HepG2 (cell line): ENCODE data around the gene WNT3A. TPM values are rescaled to one million over a fixed set of nuclear protein-coding genes. Genes with fewer than 3 reads are reported as not detected.

ENCODE experiments used
- ATAC-seq: fragments of 200-7000 bp; cut with Tn5 transposase; 3 replicates; pipeline ENCODE4 v1.9.1; 2020; ENCODE audit warnings: mild to moderate bottlenecking, moderate library complexity
- BruUV-seq: library from RNA; stranded (reverse); fragments of 400-500 nt; replicated peaks from 2 replicates; lab custom pipeline; 2021; lab: Mats Ljungman, UMichigan
- CTCF ChIA-PET: fragments of 300-600 bp; formaldehyde crosslinking; extraction: SDS; loops from one replicate; lab custom pipeline; 2021; ENCODE audit warnings: low total read pairs, inconsistent platforms, low intra/inter-chr PET ratio; lab: Yijun Ruan, JAX
- POLR2A ChIA-PET: fragments of 350-600 bp; sonication (Branson Sonifier 250); formaldehyde crosslinking; loops from one replicate; lab custom pipeline; 2020; ENCODE audit warnings: antibody characterized with exemption, inconsistent platforms; lab: Yijun Ruan, JAX
- DNase-seq: peaks from one replicate; pipeline ENCODE4 v3.0.0-alpha.2; 2015; ENCODE audit warnings: low spot score
- FAIRE-seq: peaks from 3 replicates; lab custom pipeline; 2011; peaks lifted over from hg19 to GRCh38; lab: Jason Lieb, UNC
- H2AFZ ChIP-seq: one replicate; pipeline ENCODE4 v1.6.1; 2011; ENCODE audit warnings: low read length, inconsistent platforms
- H3K27ac ChIP-seq: fragments of 300-600 bp; 3 replicates; pipeline ENCODE4 v1.8.0; 2011; ENCODE audit warnings: mixed run types, mild to moderate bottlenecking, mixed read lengths, low read length, inconsistent platforms; ENCODE audit not compliant: insufficient read depth; ENCODE audit errors: extremely low read length
- H3K27me3 ChIP-seq, 2 experiments: fragments of 200-600 bp in 1 of 2; 2 replicates in 1 of 2; 3 replicates in 1 of 2; pipeline versions ENCODE4 v1.6.0 to v1.8.0; 2011; ENCODE audit warnings: low read length in 2 of 2, mild to moderate bottlenecking in 2 of 2, moderate library complexity in 2 of 2, inconsistent platforms in 1 of 2; ENCODE audit not compliant: insufficient read depth in 2 of 2, control insufficient read depth in 1 of 2
- H3K36me3 ChIP-seq, 2 experiments: fragments of 200-600 bp in 1 of 2; replicated peaks in 1 of 2; 2 replicates in 1 of 2; 3 replicates in 1 of 2; pipeline versions ENCODE4 v1.5.1 to v1.8.0; 2011; ENCODE audit warnings: low read length in 2 of 2, inconsistent platforms in 1 of 2; ENCODE audit not compliant: insufficient read depth in 2 of 2, control insufficient read depth in 1 of 2
- H3K4me1 ChIP-seq: 2 replicates; pipeline ENCODE4 v1.5.1; 2012; ENCODE audit warnings: low read length, inconsistent platforms; ENCODE audit not compliant: insufficient read depth
- H3K4me2 ChIP-seq: 2 replicates; pipeline ENCODE4 v1.6.0; 2011; ENCODE audit warnings: low read depth, low read length, inconsistent platforms
- H3K4me3 ChIP-seq, 3 experiments: fragments of 200-600 bp in 1 of 3; sonication (generic), shearing (Covaris generic) in 1 of 3; replicated peaks in 1 of 3; 2 replicates each; pipeline ENCODE4 v1.5.1; 2011 to 2016; ENCODE audit warnings: low read length in 3 of 3, inconsistent platforms in 2 of 3, low read depth in 2 of 3, mild to moderate bottlenecking in 2 of 3, control low read depth in 1 of 3, mixed read lengths in 1 of 3; ENCODE audit not compliant: insufficient read depth in 1 of 3
- H3K79me2 ChIP-seq: one replicate; pipeline ENCODE4 v1.6.1; 2011; ENCODE audit warnings: low read length, inconsistent platforms; ENCODE audit not compliant: insufficient read depth
- H3K9ac ChIP-seq: 2 replicates; pipeline ENCODE4 v1.6.0; 2011; ENCODE audit warnings: mild to moderate bottlenecking, low read depth, low read length, inconsistent platforms; ENCODE audit not compliant: insufficient read depth
- H3K9me3 ChIP-seq: 2 replicates; pipeline ENCODE4 v1.5.1; 2012; ENCODE audit warnings: mild to moderate bottlenecking, low read length
- H4K20me1 ChIP-seq: 2 replicates; pipeline ENCODE4 v1.6.0; 2011; ENCODE audit warnings: inconsistent platforms, mild to moderate bottlenecking, low read length, moderate library complexity; ENCODE audit not compliant: insufficient read depth
- BRCA1 ChIP-seq: sonication (generic); formaldehyde crosslinking; IDR thresholded peaks from 2 replicates; pipeline ENCODE4 v1.4.0; 2020; ENCODE audit warnings: missing genetic modification reagents
- CEBPB ChIP-seq: IDR thresholded peaks from 2 replicates; pipeline ENCODE4 v1.6.1; 2011; ENCODE audit warnings: low read depth, low read length, improper control_type of control experiment, borderline replicate concordance
- CEBPG ChIP-seq: IDR thresholded peaks from 2 replicates; pipeline ENCODE4 v1.6.1; 2016
- MTA1 ChIP-seq: sonication (generic); formaldehyde crosslinking; IDR thresholded peaks from 2 replicates; pipeline ENCODE4 v1.4.0; 2020; ENCODE audit warnings: missing genetic modification reagents, mild to moderate bottlenecking, borderline replicate concordance
- NFYB ChIP-seq: sonication (generic); formaldehyde crosslinking; IDR thresholded peaks from 2 replicates; pipeline ENCODE4 v1.4.0; 2020; ENCODE audit warnings: missing genetic modification reagents
- SAP130 ChIP-seq: IDR thresholded peaks from 2 replicates; pipeline ENCODE4 v1.6.1; 2016; ENCODE audit warnings: low read depth
- SCMH1 ChIP-seq: sonication (generic); formaldehyde crosslinking; IDR thresholded peaks from 2 replicates; pipeline ENCODE4 v1.9.0; 2021; ENCODE audit warnings: missing genetic modification reagents, mild to moderate bottlenecking, borderline replicate concordance
- ZNF138 ChIP-seq: sonication (generic); formaldehyde crosslinking; IDR thresholded peaks from 2 replicates; pipeline ENCODE4 v1.5.0; 2020; ENCODE audit warnings: mild to moderate bottlenecking, low read depth, missing genetic modification reagents
- ZNF333 ChIP-seq: sonication (generic); formaldehyde crosslinking; IDR thresholded peaks from 2 replicates; pipeline ENCODE4 v1.4.0; 2020; ENCODE audit warnings: mild to moderate bottlenecking, missing genetic modification reagents, borderline replicate concordance
- ZNF629 ChIP-seq: sonication (generic); formaldehyde crosslinking; conservative IDR thresholded peaks from 2 replicates; pipeline ENCODE4 v1.5.0; 2020; ENCODE audit warnings: missing genetic modification reagents
- ZNF7 ChIP-seq: IDR thresholded peaks from 2 replicates; pipeline ENCODE4 v1.6.1; 2016; ENCODE audit warnings: missing biosample characterization, missing genetic modification reagents
- WGBS: methylation state at CpG from one replicate; pipeline ENCODE4 v1.1.6; 2017; ENCODE audit warnings: low lambda C conversion rate; 5-methylcytosine and 5-hydroxymethylcytosine counted together
- in situ Hi-C: cut with HindIII; loops from 2 replicates; pipeline ENCODE4 v1.10.0; 2017; ENCODE audit warnings: low pct_unique_long_range_greater_than_20kb; ENCODE audit not compliant: extremely low pct_ligation_motif_present
- intact Hi-C: fragments of 100-400 bp; cut with micrococcal nuclease; formaldehyde crosslinking; loops from one replicate; pipeline ENCODE4 v1.10.0; 2022; ENCODE audit not compliant: unreplicated experiment
- polyA plus RNA-seq, 8 experiments: library from polyadenylated mRNA; depleted of rRNA in 3 of 8; stranded (reverse) in 7 of 8; unstranded in 1 of 8; fragments of >200 nt; fragmentation: Illumina TruSeq in 4 of 8; extraction: Trizol in 4 of 8; gene quantifications; 2 replicates each; pipeline versions ENCODE4 v1.2.1 to v1.2.3, GENCODE V29; 2011 to 2016; ENCODE audit warnings: low read depth in 4 of 8, missing spikeins in 1 of 8, mixed read lengths in 1 of 8; ENCODE audit not compliant: insufficient read depth in 1 of 8
- total RNA-seq, 5 experiments: library from RNA; depleted of rRNA; stranded (reverse); fragments of >200 nt; fragmentation: Illumina TruSeq; extraction: Trizol; gene quantifications; 2 replicates each; pipeline ENCODE4 v1.2.3, GENCODE V29; 2016; ENCODE audit warnings: low read depth in 1 of 5
- TF ChIP-seq, protein P1 (sequence below): sonication (generic); formaldehyde crosslinking; conservative IDR thresholded peaks from 2 replicates; pipeline ENCODE4 v1.4.0; 2020; ENCODE audit warnings: missing genetic modification reagents
- TF ChIP-seq, protein P2 (sequence below): sonication (generic); formaldehyde crosslinking; conservative IDR thresholded peaks from 2 replicates; pipeline ENCODE4 v1.8.0; 2022; ENCODE audit warnings: mild to moderate bottlenecking, moderate library complexity, missing genetic modification reagents
- TF ChIP-seq, protein P3 (sequence below): sonication (generic); formaldehyde crosslinking; conservative IDR thresholded peaks from 2 replicates; pipeline ENCODE4 v1.4.0; 2020; ENCODE audit warnings: missing genetic modification reagents
- TF ChIP-seq, protein P4 (sequence below): sonication (generic); formaldehyde crosslinking; IDR thresholded peaks from 2 replicates; pipeline ENCODE4 v1.4.0; 2020; ENCODE audit warnings: missing genetic modification reagents, borderline replicate concordance
- TF ChIP-seq, protein P5 (sequence below): sonication (generic); formaldehyde crosslinking; IDR thresholded peaks from 2 replicates; pipeline ENCODE4 v1.5.1; 2020; ENCODE audit warnings: mild to moderate bottlenecking, missing genetic modification reagents, moderate library complexity

WNT3A gene
- total and polyA plus RNA-seq, 2 of the 13 experiments (the other 11 are each of a cell fraction or from before 2014, with no cell fraction given), result not detected

DNA sequence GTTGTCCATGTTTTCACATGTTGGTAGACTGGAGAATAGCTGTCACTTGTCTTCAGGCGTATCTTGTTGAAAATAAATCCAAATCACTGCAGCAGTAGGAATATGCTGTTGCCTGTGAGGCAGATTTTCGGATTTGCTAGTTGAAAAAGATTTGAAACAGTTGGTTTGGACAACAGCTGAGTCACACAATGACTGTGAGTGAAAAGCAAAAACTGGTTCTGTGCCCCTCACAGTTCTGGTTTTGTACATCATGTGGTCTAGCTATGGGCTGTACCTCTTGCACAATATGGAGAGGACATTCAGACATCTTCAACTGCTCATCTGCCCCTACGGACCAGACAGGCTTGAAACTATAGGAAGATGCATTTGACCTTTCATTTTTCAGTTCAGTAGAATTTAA, 77.5 kb downstream of the WNT3A start:
- no peak overlapping the region for H2AFZ ChIP-seq
- no peak for FAIRE-seq
- H3K4me1 ChIP-seq, result peaks cover 61% of the 10 kb centered on the region
- peak; percentile 37; the same call in 1 of the 2 replicates for TF ChIP-seq SAP130 (CRISPR knock-in tag)
- no peak for TF ChIP-seq MTA1 (CRISPR knock-in tag)
- TF ChIP-seq, protein P1, sequence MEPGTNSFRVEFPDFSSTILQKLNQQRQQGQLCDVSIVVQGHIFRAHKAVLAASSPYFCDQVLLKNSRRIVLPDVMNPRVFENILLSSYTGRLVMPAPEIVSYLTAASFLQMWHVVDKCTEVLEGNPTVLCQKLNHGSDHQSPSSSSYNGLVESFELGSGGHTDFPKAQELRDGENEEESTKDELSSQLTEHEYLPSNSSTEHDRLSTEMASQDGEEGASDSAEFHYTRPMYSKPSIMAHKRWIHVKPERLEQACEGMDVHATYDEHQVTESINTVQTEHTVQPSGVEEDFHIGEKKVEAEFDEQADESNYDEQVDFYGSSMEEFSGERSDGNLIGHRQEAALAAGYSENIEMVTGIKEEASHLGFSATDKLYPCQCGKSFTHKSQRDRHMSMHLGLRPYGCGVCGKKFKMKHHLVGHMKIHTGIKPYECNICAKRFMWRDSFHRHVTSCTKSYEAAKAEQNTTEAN (CRISPR knock-in tag), result no peak
- TF ChIP-seq, protein P2, sequence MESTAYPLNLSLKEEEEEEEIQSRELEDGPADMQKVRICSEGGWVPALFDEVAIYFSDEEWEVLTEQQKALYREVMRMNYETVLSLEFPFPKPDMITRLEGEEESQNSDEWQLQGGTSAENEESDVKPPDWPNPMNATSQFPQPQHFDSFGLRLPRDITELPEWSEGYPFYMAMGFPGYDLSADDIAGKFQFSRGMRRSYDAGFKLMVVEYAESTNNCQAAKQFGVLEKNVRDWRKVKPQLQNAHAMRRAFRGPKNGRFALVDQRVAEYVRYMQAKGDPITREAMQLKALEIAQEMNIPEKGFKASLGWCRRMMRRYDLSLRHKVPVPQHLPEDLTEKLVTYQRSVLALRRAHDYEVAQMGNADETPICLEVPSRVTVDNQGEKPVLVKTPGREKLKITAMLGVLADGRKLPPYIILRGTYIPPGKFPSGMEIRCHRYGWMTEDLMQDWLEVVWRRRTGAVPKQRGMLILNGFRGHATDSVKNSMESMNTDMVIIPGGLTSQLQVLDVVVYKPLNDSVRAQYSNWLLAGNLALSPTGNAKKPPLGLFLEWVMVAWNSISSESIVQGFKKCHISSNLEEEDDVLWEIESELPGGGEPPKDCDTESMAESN, result 0 out of 2 replicates have a peak, but pooled peaks have one; percentile 2
- peak; percentile 86 for TF ChIP-seq CEBPG
- no peak for TF ChIP-seq ZNF629 (CRISPR knock-in tag)
- TF ChIP-seq, protein P3, sequence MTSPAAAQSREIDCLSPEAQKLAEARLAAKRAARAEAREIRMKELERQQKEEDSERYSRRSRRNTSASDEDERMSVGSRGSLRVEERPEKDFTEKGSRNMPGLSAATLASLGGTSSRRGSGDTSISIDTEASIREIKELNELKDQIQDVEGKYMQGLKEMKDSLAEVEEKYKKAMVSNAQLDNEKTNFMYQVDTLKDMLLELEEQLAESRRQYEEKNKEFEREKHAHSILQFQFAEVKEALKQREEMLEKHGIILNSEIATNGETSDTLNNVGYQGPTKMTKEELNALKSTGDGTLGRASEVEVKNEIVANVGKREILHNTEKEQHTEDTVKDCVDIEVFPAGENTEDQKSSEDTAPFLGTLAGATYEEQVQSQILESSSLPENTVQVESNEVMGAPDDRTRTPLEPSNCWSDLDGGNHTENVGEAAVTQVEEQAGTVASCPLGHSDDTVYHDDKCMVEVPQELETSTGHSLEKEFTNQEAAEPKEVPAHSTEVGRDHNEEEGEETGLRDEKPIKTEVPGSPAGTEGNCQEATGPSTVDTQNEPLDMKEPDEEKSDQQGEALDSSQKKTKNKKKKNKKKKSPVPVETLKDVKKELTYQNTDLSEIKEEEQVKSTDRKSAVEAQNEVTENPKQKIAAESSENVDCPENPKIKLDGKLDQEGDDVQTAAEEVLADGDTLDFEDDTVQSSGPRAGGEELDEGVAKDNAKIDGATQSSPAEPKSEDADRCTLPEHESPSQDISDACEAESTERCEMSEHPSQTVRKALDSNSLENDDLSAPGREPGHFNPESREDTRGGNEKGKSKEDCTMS (CRISPR knock-in tag), result no peak
- TF ChIP-seq, protein P4, sequence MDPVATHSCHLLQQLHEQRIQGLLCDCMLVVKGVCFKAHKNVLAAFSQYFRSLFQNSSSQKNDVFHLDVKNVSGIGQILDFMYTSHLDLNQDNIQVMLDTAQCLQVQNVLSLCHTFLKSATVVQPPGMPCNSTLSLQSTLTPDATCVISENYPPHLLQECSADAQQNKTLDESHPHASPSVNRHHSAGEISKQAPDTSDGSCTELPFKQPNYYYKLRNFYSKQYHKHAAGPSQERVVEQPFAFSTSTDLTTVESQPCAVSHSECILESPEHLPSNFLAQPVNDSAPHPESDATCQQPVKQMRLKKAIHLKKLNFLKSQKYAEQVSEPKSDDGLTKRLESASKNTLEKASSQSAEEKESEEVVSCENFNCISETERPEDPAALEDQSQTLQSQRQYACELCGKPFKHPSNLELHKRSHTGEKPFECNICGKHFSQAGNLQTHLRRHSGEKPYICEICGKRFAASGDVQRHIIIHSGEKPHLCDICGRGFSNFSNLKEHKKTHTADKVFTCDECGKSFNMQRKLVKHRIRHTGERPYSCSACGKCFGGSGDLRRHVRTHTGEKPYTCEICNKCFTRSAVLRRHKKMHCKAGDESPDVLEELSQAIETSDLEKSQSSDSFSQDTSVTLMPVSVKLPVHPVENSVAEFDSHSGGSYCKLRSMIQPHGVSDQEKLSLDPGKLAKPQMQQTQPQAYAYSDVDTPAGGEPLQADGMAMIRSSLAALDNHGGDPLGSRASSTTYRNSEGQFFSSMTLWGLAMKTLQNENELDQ (CRISPR knock-in tag), result no peak
- no peak for TF ChIP-seq ZNF138 (CRISPR knock-in tag)
- TF ChIP-seq CEBPB, result peak; percentile 87
- no peak for TF ChIP-seq BRCA1
- TF ChIP-seq SCMH1 (CRISPR knock-in tag), result no peak
- no peak for TF ChIP-seq NFYB (CRISPR knock-in tag)
- TF ChIP-seq, protein P5, sequence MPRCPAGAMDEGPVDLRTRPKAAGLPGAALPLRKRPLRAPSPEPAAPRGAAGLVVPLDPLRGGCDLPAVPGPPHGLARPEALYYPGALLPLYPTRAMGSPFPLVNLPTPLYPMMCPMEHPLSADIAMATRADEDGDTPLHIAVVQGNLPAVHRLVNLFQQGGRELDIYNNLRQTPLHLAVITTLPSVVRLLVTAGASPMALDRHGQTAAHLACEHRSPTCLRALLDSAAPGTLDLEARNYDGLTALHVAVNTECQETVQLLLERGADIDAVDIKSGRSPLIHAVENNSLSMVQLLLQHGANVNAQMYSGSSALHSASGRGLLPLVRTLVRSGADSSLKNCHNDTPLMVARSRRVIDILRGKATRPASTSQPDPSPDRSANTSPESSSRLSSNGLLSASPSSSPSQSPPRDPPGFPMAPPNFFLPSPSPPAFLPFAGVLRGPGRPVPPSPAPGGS (CRISPR knock-in tag), result no peak
- TF ChIP-seq ZNF333 (CRISPR knock-in tag), result no peak
- no peak for TF ChIP-seq ZNF7 (CRISPR knock-in tag)

More for the DNA sequence above, 77.5 kb downstream of the WNT3A start:
- H4K20me1 ChIP-seq, result peaks cover 61% of the 10 kb centered on the region
- peak overlapping the region; percentile 86 for H3K27ac ChIP-seq
- WGBS, result 0% methylated on average over 3 of the region's 3 CpGs
- CTCF ChIA-PET, result no interaction called here
- POLR2A ChIA-PET, result interaction anchor here (1.0 to 2.0 kb wide), 5 partner anchors 15 to 296 kb away, joined by 3 to 10 read pairs (median 4); partner anchors contain the start of genes IBA57 and MRPL55
- DNase-seq (no peak), ATAC-seq (no peak)
- H3K4me3 ChIP-seq, result peak overlapping the region; percentile 82 to 100 (median 85)
- H3K27me3 ChIP-seq, result no peaks in the 10 kb centered on the region; a peak in 1 of 5 replicates
- in situ Hi-C loops (no loop called here), intact Hi-C loops (loop anchor here (10.0 kb wide), 1 partner anchor 1150 kb away; no protein-coding TSS in a partner anchor)
- H3K36me3 ChIP-seq, result peaks cover 6 to 28% of the 10 kb centered on the region in 2 experiments
- peak overlapping the region; percentile 91 for H3K4me2 ChIP-seq
- no TSS peak for BruUV-seq
- H3K9me3 ChIP-seq, result no peaks in the 10 kb centered on the region
- H3K79me2 ChIP-seq, result peaks cover 80% of the 10 kb centered on the region
- peak overlapping the region; percentile 100 for H3K9ac ChIP-seq
